Left renal cortex interstitium (tissue), 4 donors: ENCODE measurements around the gene ITPR1. TPM values are rescaled to one million over a fixed set of nuclear protein-coding genes. Genes with fewer than 3 reads are reported as not detected.
"Not testable (repeated sequence)": the region's sequence is repeated elsewhere in the genome, so short reads cannot be mapped to it uniquely, and the experiment has no call there.

Experiments used
- DNase-seq, 4 donors: peaks; one replicate each; pipeline ENCODE4 v3.0.0-alpha.2; 2013; ENCODE audit warnings: low read depth in 4 of 4, low spot score in 2 of 4, missing footprints in 1 of 4
- polyA plus RNA-seq, 4 donors: library from polyadenylated mRNA; unstranded; fragments of 120-200 nt; gene quantifications; one replicate each; pipeline ENCODE4 v1.2.1, GENCODE V29; 2013; ENCODE audit not compliant: insufficient read length in 4 of 4

Gene ITPR1
- polyA plus RNA-seq, 4 donors = 43.9 to 60.1 (median 53.5) TPM

DNA sequence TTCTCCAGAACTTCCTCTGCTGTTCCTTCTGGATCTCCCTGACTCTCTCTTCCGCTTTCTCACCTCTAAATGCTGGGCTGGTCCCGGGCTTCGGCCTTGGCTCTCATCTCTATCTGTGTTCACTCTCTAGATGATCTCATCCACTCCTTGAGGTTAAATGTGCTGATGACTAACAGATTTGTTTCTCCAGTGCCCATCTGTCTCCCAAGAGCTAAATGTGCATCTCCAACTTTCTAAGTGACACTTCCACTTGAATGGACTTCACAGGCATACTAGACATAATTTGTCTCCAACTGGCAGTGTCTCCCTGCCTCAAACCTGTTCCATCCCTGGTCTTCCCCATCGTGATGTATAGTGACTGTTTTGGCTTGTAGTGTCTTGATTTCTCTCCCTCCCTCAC is 95.3 kb downstream of the ITPR1 start:
- no peak for DNase-seq

DNA sequence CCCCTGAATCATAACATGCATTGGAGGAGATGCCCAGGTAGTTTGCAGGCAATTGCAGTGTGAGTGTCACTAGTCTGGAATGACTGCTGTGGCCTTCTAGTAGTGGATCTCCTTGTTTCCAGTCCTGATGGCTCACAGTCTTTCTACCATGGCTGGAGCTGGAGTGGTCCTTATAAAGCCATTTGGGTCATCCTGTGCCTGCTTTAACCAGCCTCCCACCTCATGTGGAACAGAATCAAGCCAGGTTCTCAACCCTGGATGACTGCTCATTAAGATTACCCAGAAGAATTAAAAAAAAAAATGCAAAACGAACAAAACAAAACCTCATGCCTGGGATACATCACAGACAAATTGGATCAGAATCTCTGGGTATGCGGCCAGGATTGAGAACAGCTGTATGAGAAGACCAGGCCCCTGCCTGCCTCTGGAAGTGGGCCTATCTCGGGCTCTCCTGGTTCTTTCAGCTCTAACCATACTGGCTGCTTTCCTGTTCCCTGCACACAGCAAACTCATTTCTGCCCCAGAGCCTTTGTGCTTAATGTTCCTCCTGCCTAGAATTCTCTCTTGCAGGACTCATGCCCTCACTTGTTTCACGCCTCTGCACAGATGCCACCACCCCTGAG is 96.4 kb downstream of the ITPR1 start:
- DNase-seq = no peak

- not testable (repeated sequence) for DNase-seq
These were observed 97.7 kb downstream of the ITPR1 start for GRCh38 chr3:4590849-4591248.

GRCh38 chr3:4591669-4592068 is 98.5 kb downstream of the ITPR1 start:
- no peak for DNase-seq

- no peak for DNase-seq
These were observed 99.9 kb downstream of the ITPR1 start for GRCh38 chr3:4593014-4593413.

DNA sequence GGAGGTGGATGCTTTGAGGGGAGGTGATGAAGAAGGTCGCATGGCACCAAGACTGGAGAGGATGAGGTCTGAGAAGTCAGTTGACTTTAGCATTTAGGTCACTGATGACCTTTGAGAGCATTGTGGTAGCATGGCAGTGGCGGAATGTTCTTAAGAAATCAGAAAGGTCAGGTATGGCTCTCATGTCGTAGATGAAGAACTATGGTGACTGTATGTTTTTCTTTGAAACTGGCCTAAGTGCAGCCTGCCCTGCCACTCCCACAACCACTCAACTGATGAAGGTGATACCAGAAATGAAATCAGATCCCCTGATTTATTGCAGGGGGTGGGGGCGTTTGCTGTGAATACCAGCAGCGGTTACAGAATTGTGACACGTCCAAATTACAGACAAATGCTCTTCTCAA is 102.6 kb downstream of the ITPR1 start:
- DNase-seq = no peak

DNA sequence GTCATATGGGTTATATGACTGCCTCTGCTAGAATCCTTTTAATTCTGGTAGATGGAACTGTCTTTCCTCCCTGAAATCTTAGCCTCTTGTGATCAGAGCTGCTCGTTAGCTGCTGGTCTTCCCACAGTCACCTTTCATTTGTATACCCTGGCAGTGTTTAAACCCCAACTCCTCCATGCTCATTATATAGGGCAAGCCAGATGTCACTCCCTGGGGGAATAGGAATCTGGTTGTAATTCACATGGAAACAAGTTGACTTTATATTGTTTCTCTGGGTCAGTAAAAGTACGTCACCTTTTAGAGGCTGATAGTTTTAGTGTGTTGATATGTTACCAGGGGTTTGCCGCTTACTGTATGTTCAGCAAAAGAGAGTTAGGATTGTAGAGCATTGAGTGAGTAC is 103.5 kb downstream of the ITPR1 start:
- DNase-seq = peak in 1 of 4 donors; percentile 63

- no peak for DNase-seq
These were observed 104.2 kb downstream of the ITPR1 start for GRCh38 chr3:4597208-4597985.

DNA sequence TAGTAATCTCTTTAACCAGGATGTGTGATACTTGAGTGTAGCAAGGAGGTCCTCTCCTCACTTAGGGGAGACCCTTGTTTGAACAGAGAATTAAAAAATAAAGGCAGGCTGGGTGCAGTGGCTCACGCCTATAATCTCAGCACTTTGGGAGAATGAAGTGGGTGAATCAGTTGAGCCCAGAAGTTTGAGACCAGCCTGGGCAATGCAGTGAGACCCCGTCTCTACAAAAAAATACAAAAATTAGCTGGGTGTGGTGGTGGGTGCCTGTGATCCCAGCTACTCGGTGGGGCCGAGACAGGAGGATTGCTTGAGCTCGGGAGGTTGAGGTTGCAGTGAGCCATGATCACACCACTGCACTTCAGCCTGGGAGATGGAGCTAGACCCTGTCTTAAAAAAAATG is 105.1 kb downstream of the ITPR1 start:
- DNase-seq = not testable (repeated sequence)

- DNase-seq = no peak
These were observed 106.5 kb downstream of the ITPR1 start for GRCh38 chr3:4599612-4600011.

- no peak for DNase-seq
These were observed 107.3 kb downstream of the ITPR1 start for GRCh38 chr3:4600493-4600892.

- DNase-seq = no peak
These were observed 108.7 kb downstream of the ITPR1 start for GRCh38 chr3:4601892-4602291.

GRCh38 chr3:4604693-4605092 is 111.5 kb downstream of the ITPR1 start:
- DNase-seq = no peak

GRCh38 chr3:4606911-4607310 is 113.8 kb downstream of the ITPR1 start:
- DNase-seq = no peak

DNA sequence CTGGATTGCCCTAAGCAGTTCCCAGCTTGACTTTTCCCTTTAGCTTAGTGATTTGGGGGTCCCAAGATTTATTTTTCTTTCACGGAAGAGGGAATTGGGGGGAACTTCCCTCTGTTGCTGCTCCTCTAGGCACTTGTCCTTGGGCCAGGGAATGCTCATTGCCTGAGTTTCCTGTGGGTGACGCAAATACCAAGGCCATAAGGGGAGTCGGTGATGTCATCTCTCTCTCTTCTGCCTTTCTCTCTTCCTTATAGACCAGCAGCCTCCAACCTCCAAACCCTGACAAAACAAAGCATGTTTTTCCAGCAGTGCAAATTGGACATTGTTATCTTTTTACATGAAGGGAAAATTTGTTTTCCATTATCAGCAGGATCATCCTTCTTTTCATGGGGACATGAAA is 120.2 kb downstream of the ITPR1 start:
- DNase-seq = no peak

GRCh38 chr3:4614070-4614469 is 120.9 kb downstream of the ITPR1 start:
- no peak for DNase-seq

DNA sequence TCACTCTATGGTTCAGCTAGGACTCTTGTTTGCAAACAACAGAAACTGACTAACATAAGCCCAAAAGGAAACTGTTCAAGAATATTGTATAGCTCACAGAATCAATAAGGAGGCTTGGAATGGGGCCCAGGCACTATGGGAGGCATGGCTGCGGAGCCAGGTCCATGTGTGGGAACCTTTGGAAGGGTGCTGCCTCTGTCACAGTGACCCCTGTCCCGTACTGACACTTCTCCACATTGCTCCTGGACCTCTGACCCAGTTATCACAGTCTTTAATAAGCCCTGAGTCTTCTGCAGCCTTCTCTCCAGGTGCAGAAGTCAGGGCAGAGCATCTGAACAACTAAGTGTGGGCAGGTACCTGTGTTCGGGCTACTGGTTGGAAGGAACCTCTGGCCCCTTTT is 121.8 kb downstream of the ITPR1 start:
- DNase-seq = no peak

GRCh38 chr3:4615750-4616149 is 122.6 kb downstream of the ITPR1 start:
- DNase-seq = no peak

GRCh38 chr3:4623421-4623999 is 130.4 kb downstream of the ITPR1 start:
- DNase-seq = no peak

- no peak for DNase-seq
These were observed 134.7 kb downstream of the ITPR1 start for GRCh38 chr3:4627651-4628375.
